Cerebellar nuclear complex (tissue), 1 donor: ENCODE measurements around the gene NSMCE1.

Source experiments
- DNase-seq, 2 experiments: peaks; one replicate each; lab custom pipeline; 2025; lab: John Stamatoyannopoulos, UW

Gene NSMCE1

GRCh38 chr16:27243725-27244362, 24.7 kb downstream of the NSMCE1 start:
- no peak for DNase-seq

GRCh38 chr16:27242868-27243590, 25.5 kb downstream of the NSMCE1 start:
- no peak for DNase-seq

GRCh38 chr16:27242398-27242797, 26.2 kb downstream of the NSMCE1 start:
- DNase-seq, result no peak

GRCh38 chr16:27241658-27242057, 26.9 kb downstream of the NSMCE1 start:
- DNase-seq, result no peak

- DNase-seq, result no peak
Measured at GRCh38 chr16:27240948-27241531, 27.5 kb downstream of the NSMCE1 start.

- DNase-seq, result no peak
Measured at GRCh38 chr16:27239906-27240655, 28.5 kb downstream of the NSMCE1 start.

GRCh38 chr16:27239026-27239425, 29.5 kb downstream of the NSMCE1 start:
- DNase-seq, result no peak

- no peak for DNase-seq
Measured at GRCh38 chr16:27238591-27238990, 30.0 kb downstream of the NSMCE1 start.

- no peak for DNase-seq
Measured at GRCh38 chr16:27238016-27238587, 30.5 kb downstream of the NSMCE1 start.

GRCh38 chr16:27237219-27238015, 31.2 kb downstream of the NSMCE1 start:
- no peak for DNase-seq

GRCh38 chr16:27236635-27237218, 31.8 kb downstream of the NSMCE1 start:
- DNase-seq, result no peak

- no peak for DNase-seq
Measured at GRCh38 chr16:27235938-27236245, 32.7 kb downstream of the NSMCE1 start.

- peak; percentile 38 to 85 for DNase-seq
Measured at GRCh38 chr16:27235055-27235937, 33.3 kb downstream of the NSMCE1 start.

GRCh38 chr16:27234603-27235002, 34.0 kb downstream of the NSMCE1 start:
- DNase-seq, result no peak

- DNase-seq, result no peak
Measured at GRCh38 chr16:27234171-27234570, 34.4 kb downstream of the NSMCE1 start.

GRCh38 chr16:27233731-27234130, 34.8 kb downstream of the NSMCE1 start:
- DNase-seq, result no peak

- no peak for DNase-seq
Measured at GRCh38 chr16:27232901-27233625, 35.5 kb downstream of the NSMCE1 start.

- DNase-seq, result no peak
Measured at GRCh38 chr16:27232061-27232900, 36.3 kb downstream of the NSMCE1 start.

GRCh38 chr16:27231692-27232060, 36.9 kb downstream of the NSMCE1 start:
- no peak for DNase-seq
